ENCODE measurements around the gene FAM13A. TPM values are rescaled to one million over a fixed set of nuclear protein-coding genes. Genes with fewer than 3 reads are reported as not detected.

The FAM13A gene
- total and polyA plus RNA-seq, 2 of the 13 experiments (the other 11 are each of a cell fraction or from before 2014, with no cell fraction given), result 1.2 to 36.2 TPM

- no peak overlapping the region for H2AFZ ChIP-seq (ENCODE audit: low read length)
- no peaks in the 10 kb centered on the region for H3K36me3 ChIP-seq (replicated peaks in 1 of 2; ENCODE audit: control insufficient read depth in 1 of 2, insufficient read depth in 2 of 2, low read length in 2 of 2)
- no peak overlapping the region for H3K27ac ChIP-seq (ENCODE audit: extremely low read length, insufficient read depth, low read length)
- whole genome bisulfite sequencing (ENCODE audit: low lambda C conversion rate), result 0% methylated on average over 2 of the region's 2 CpGs
- no peaks in the 10 kb centered on the region for H3K79me2 ChIP-seq (ENCODE audit: insufficient read depth, low read length)
- in situ Hi-C loops (cut with HindIII; ENCODE audit: extremely low pct_ligation_motif_present, low pct_unique_long_range_greater_than_20kb), result no loop called here
- ChIA-PET CTCF (ENCODE audit: low intra/inter-chr PET ratio, low total read pairs) (no interaction called here), POLR2A (no interaction called here)
- FAIRE-seq (no peak), ATAC-seq (no peak), DNase-seq (ENCODE audit: low spot score) (no peak)
- H3K9ac ChIP-seq (ENCODE audit: insufficient read depth, low read depth, low read length), result no peak overlapping the region
- no peaks in the 10 kb centered on the region for H3K4me1 ChIP-seq (ENCODE audit: insufficient read depth, low read length)
- no peaks in the 10 kb centered on the region for H4K20me1 ChIP-seq (ENCODE audit: insufficient read depth, low read length)
- no peaks in the 10 kb centered on the region; a peak in 1 of 5 replicates for H3K27me3 ChIP-seq (ENCODE audit: control insufficient read depth in 1 of 2, insufficient read depth in 2 of 2, low read length in 2 of 2)
- H3K4me3 ChIP-seq (replicated peaks in 1 of 3; ENCODE audit: insufficient read depth in 1 of 3, low read depth in 2 of 3, low read length in 3 of 3), result no peak overlapping the region
- no peak overlapping the region for H3K4me2 ChIP-seq (ENCODE audit: low read depth, low read length)
- intact Hi-C loops (cut with micrococcal nuclease; ENCODE audit: unreplicated experiment), result no loop called here
- TF ChIP-seq ELF4 (CRISPR knock-in tag; IDR thresholded peaks at IDR 0.05; ENCODE audit: borderline replicate concordance), result no peak
- no TSS peak for BruUV-seq (replicated peaks)
- H3K9me3 ChIP-seq (ENCODE audit: low read length), result no peaks in the 10 kb centered on the region
Measured at GRCh38 chr4:89069481-89069880, 12.5 kb upstream of the FAM13A start.

- Histone ChIP-seq H3K4me2 (ENCODE audit: low read depth, low read length) (no peak overlapping the region), H3K27me3 (ENCODE audit: control insufficient read depth in 1 of 2, insufficient read depth in 2 of 2, low read length in 2 of 2) (no peaks in the 10 kb centered on the region; a peak in 1 of 5 replicates), H3K4me1 (ENCODE audit: insufficient read depth, low read length) (no peaks in the 10 kb centered on the region), H3K79me2 (ENCODE audit: insufficient read depth, low read length) (no peaks in the 10 kb centered on the region), H2AFZ (ENCODE audit: low read length) (no peak overlapping the region), H3K9me3 (ENCODE audit: low read length) (no peaks in the 10 kb centered on the region), H3K36me3 (replicated peaks in 1 of 2; ENCODE audit: control insufficient read depth in 1 of 2, insufficient read depth in 2 of 2, low read length in 2 of 2) (no peaks in the 10 kb centered on the region), H3K4me3 (replicated peaks in 1 of 3; ENCODE audit: insufficient read depth in 1 of 3, low read depth in 2 of 3, low read length in 3 of 3) (no peak overlapping the region), H3K27ac (ENCODE audit: extremely low read length, insufficient read depth, low read length) (no peak overlapping the region), H4K20me1 (ENCODE audit: insufficient read depth, low read length) (no peaks in the 10 kb centered on the region), H3K9ac (ENCODE audit: insufficient read depth, low read depth, low read length) (no peak overlapping the region)
- no peak for ATAC-seq
- no peak for DNase-seq (ENCODE audit: low spot score)
- ChIA-PET CTCF (ENCODE audit: low intra/inter-chr PET ratio, low total read pairs) (no interaction called here), POLR2A (no interaction called here)
- no peak for FAIRE-seq
- no TSS peak for BruUV-seq (replicated peaks)
- intact Hi-C loops (cut with micrococcal nuclease; ENCODE audit: unreplicated experiment) (no loop called here), in situ Hi-C loops (cut with HindIII; ENCODE audit: extremely low pct_ligation_motif_present, low pct_unique_long_range_greater_than_20kb) (no loop called here)
- TF ChIP-seq ZNF33A (CRISPR knock-in tag; IDR thresholded peaks at IDR 0.05; ENCODE audit: borderline replicate concordance) (no peak), ZNF724P (CRISPR knock-in tag; IDR thresholded peaks at IDR 0.05; ENCODE audit: borderline replicate concordance) (no peak), TOPORS (CRISPR knock-in tag; IDR thresholded peaks at IDR 0.05) (no peak), ZNF17 (CRISPR knock-in tag; IDR thresholded peaks at IDR 0.05) (no peak), ZNF713 (CRISPR knock-in tag; IDR thresholded peaks at IDR 0.05) (no peak), ZNF382 (CRISPR knock-in tag; IDR thresholded peaks at IDR 0.05; ENCODE audit: borderline replicate concordance) (no peak), PHF8 (CRISPR knock-in tag; IDR thresholded peaks at IDR 0.05) (no peak), NFAT5 (CRISPR knock-in tag; IDR thresholded peaks at IDR 0.05) (no peak), BCL3 (CRISPR knock-in tag; IDR thresholded peaks at IDR 0.05) (no peak), ZNF296 (CRISPR knock-in tag; conservative IDR thresholded peaks at IDR 0.05) (no peak), YEATS4 (CRISPR knock-in tag; IDR thresholded peaks at IDR 0.05; ENCODE audit: borderline replicate concordance) (no peak), SRSF9 (IDR thresholded peaks at IDR 0.05; ENCODE audit: borderline replicate concordance, insufficient read depth, low read depth, low read length, poor library complexity, severe bottlenecking) (no peak)
Measured at GRCh38 chr4:89067417-89067816, 10.4 kb upstream of the FAM13A start.
